GM04503 (cell line): ENCODE results near the gene TIGD3.

Experiments
- DNase-seq: peaks from one replicate; pipeline ENCODE4 v3.0.0-alpha.2; 2012; ENCODE audit warnings: low read depth

TIGD3 gene

GRCh38 chr11:65373839-65374580 lies 19.5 kb downstream of the TIGD3 start:
- no peak for DNase-seq

DNA sequence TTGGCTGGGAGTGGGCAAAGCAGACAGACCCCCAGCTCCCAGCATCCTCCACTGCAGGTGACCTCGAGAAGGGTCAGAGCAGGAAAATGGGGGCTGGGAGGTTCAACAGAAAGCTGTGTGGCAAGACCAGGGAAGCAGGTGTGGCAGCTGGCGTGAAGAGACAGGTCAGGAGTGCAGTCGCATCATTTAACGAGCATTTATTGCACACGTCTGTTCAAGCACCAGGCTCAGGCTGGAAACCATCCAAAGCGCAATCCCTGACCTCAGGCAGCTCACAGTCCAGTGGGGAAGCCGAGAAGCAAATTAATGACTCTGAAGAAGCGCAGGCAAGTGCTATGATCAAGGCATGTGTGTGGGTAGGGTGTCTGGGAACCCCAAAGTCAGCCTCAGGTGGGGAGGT lies 20.5 kb downstream of the TIGD3 start:
- no peak for DNase-seq

DNA sequence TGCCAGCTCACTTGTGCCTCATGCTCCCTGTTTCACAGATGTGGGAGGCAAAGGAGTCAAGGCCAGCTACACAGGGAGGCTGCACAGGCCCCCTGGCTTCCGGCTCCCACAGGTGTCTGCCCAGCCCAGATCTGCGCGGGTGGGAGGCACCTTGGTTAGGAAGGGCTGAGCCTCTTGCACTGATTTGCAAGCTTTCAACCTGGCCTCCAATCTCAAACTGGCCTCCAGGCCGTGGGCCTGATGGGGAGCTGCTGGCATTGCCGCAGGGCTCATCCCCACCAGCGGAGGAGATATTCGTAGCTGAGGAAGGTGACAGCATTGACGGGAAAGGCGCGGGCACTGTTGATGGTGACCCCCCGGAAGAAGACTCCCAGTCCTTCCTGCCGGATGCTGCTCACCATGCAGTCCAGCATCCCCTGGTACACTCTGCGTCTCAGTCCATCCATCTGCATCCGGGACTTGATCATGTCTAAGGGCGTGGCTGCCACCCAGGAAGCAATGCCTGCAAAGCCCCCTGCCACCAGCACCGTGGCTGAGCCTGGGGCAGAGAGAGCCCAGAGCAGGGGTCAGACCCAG lies 21.7 kb downstream of the TIGD3 start:
- no peak for DNase-seq

GRCh38 chr11:65377036-65377435 lies 22.5 kb downstream of the TIGD3 start:
- DNase-seq: no peak

DNA sequence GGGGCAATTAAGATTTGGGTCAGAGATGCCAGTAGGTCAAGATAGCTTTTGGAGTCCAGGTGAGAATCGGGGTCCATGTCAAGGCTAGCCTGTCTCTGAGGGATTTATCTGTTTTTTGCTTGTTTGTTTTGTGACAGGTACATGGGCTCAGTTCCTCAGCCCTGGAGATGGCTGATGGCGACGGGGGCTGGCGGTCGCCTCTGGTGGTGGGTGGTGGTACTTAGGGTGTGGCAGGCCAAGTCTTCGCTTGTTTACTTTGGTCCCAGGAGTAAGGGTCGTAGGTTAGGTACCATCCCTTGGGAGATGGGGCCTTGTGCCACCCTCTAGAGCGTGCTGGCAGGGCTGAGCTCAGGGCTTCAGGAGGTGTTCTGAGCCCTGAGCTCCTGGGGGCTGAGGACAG lies 23.2 kb downstream of the TIGD3 start:
- no peak for DNase-seq

- DNase-seq: no peak
Observed at GRCh38 chr11:65378208-65378927, 23.8 kb downstream of the TIGD3 start.

DNA sequence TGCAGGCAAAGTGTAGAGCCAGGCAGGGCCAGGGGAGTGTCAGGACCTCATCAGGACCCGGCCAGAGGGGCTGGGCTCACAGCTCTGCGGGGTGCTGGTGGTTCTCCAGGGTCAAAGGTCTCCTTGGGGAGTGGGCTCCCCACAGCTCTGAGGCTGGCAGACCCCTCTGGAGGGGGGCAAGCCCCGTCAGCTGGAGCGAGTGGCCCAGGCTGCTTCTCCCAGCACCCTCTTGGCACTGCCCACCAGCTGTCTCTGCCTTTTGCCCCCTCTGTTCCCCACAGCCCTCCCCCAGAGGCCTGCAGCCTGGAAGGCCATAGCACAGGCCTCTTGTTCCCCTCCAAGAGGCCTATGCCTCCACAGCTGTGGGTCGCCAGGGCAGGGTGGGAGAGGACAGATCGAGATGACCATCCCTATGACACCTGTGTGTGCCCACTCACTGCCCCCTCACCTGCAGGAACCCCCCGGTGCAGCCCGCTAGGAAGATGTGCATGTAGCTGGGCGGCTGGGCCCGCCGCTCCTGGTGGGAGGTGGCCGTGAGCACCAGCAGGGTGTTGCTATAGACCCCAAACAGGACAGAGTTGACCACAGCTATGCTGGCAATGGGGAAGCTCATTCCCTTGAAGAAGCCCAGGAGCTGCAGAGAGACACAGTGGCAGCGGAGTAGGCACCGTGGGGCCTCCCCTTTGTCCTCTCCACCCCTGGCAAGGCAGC lies 24.5 kb downstream of the TIGD3 start:
- no peak for DNase-seq

- DNase-seq: no peak
Observed at GRCh38 chr11:65379698-65380459, 25.3 kb downstream of the TIGD3 start.

DNA sequence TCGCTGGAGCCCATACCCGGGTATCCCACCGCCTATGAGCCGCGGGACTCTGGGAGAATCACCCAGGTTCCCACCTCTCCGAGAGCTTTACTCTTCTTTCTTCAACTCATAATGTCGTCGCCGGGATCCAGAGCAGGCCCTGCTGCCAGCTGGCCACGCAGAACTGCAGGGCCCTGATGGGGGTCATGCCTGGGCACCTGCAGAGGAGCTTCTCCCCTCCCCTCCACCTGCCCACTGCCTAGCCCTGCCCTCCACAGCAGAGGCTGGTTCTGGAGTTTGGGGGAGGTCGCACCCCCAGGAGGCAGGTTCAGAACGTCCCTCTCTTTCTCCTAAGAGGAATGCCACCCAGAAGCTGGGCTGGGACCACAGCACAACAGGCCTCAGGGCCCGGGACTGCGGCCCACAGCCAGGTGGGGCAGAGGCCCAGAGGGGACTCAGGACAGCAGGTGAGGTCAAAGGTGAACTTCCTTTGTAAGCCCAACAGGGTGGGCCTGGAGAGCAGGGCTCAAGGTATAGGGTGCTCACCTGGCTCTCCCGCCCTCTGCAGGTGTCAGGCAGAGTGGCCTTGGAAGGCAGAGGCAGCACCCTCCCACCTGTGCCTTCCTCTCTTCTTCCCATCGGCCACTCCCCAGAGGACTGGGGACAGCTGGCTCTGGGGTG lies 26.0 kb downstream of the TIGD3 start:
- no peak for DNase-seq

DNA sequence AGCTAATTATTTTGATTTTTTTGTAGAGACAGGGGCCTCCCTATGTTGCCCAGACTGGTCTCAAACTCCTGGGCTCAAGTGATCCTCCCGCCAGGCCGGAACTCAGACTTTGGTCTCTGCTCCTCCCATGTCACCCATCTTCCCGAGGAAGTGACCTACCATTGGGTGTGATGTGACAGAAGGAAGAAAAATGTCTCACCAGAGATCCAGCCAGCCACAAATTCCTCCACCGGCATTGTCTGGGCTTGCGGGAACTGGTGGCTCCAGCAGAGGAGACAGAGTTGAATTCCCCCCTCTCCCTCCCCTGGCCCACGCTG lies 27.1 kb downstream of the TIGD3 start:
- peak; percentile 59 for DNase-seq

DNA sequence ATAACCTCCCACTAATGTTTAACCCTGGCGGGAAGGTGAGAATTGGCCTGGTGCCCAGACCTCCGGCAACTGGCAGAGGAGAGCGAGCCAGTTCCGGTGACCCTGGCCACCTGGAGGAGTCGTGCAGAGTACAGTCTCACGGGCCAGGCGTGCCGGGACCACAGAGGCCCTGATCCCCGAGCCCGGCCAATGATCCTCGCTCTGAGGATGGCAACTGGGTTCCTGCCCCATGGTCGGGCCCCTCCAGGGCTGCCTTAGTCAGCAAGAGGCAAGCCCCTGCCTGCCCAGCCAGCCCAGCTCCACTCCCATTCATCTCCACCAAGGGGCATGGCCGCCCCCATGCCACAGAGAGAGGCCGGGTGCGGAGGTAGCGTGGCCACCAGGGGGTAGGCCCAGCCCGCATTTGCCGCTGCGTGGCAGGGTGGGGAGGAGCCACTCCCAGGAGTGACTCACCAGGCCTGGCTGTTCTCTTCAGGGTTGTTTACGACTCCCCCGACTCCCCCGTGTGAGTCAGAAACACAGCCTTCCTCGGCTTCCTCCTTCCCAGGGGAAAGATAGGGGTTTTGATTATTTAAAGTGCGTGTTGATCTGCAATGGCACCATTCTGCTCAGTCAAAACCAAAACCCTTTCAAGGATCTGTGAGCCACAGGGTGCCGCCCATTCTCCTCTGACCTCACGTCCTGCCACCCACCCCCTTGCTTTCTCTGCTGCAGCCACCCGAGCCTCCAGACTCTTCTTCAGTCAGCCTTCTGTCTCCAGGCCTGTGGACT lies 27.7 kb downstream of the TIGD3 start, which contains the start of gene SLC25A45:
Gene SLC25A45, minus strand, starts transcription at position 614 of the 771 bp plus-strand sequence. CDS start 695 bp downstream, outside the sequence.
- peak; percentile 99 for DNase-seq

- no peak for DNase-seq
Observed at GRCh38 chr11:65382804-65383368, 28.3 kb downstream of the TIGD3 start.

- no peak for DNase-seq
Observed at GRCh38 chr11:65383778-65384177, 29.2 kb downstream of the TIGD3 start.

DNA sequence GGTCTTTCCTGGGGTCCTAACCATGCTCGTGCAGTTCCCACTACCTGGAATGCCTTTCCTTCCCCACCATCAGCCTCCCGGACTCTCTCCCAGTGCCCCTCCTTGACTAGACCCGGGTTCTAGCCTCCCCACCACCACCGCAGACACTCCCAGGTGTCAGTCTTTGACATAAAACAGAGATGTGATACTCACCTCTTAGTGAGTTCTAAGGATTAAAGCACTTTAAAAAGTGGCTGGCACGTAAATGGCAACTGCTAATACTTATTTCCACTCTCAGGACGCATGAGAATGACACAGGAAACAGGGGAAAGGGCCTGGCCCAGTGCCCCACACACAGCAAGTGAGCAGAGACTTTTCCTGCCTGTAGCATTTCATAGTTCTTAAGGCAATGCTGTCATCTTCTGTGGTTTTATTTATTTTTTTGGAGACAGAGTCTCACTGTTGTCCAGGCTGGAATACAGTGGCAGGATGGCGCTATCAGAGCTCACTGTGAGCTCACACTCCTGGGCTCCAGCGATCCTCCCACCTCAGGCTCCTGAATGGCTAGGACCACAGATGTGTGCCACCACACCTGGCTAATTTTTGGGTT lies 29.8 kb downstream of the TIGD3 start:
- DNase-seq: peak; percentile 37

DNA sequence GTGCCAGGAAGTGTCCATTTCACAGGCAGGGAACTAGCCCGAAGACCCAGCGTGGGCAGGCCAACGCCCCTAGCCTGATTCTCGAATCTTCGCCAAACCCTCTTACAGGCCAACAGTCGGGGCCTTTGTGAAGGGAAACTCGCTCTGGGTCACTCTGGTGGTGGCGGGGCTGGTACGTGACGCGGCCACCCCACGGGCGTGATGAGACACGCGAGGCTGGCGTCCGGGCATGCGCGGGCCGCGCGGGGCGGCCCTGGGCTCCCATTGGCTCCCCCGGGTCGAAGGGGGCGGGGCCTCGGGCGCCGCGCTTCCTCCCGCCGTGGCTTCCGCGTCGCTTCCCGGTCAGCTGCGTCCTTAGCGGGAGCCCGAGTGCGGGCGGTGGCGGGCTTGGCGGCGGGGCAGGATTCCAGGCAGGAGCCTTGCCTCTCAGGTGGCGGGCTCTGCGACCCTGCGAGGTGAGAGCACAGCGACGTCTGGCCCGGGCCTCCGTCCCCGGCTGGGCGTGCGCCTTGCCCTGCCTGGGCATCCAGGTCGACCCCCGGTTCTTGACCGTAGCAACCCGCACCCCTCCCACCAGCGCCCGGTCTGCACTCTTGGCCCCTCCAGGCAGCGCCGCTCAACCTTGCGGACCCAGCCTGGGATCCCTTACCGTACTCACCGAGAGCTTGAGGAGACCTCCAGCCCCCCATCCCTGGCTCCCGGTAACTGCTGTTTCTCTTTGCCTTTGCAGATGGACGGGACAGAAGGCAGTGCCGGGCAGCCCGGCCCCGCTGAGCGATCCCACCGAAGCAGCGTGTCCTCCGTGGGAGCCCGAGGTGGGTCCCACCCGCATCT lies 32.0 kb downstream of the TIGD3 start, which contains the start of gene FRMD8:
Gene FRMD8, plus strand, starts transcription at position 331 of the 834 bp plus-strand sequence. Its CDS starts 400 bp downstream, at position 731.
- peak; percentile 39 for DNase-seq

GRCh38 chr11:65388731-65389130 lies 34.2 kb downstream of the TIGD3 start:
- no peak for DNase-seq

DNA sequence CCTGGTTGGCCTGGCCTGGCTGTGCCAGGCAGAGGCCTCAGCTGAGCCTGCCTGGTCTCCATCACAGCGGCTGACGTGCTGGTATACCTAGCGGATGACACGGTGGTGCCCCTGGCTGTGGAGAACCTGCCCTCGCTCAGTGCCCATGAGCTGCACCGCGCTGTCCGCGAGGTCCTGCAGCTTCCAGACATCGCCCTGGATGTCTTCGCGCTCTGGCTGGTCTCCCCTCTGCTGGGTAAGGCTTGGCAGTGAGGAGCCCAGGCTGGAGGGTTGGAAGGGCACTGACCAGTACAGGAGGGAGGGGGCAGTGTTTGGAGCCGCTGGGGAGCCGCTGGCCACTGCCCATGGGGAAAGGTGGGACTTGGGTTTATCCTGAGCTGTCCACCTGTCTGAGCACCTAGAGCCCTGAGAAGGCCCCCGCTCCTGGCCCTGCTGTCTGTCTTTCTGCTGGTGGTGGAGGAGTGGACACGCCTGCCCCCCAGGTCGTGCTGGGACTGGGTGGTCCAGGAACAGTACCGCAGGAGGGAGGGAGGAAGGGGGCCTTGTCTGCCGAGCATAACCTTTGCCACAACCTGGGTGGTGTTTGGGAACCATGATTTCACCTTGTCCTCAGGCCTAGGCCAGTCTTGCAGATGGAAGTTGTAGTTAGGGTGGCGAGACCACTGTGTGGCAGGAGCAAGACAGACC lies 34.9 kb downstream of the TIGD3 start:
- no peak for DNase-seq
